Naive thymus-derived CD4-positive, alpha-beta T cell (primary cell): Measurements from ENCODE around the gene SSC5D. TPM values are rescaled to one million over a fixed set of nuclear protein-coding genes. Genes with fewer than 3 reads are reported as not detected.

Source experiments
- ATAC-seq: fragments of 150-1000 bp; cut with Tn5 transposase; 2 replicates; pipeline ENCODE4 v1.10.0; 2021; ENCODE audit warnings: mild to moderate bottlenecking, moderate library complexity
- CTCF ChIA-PET: fragments of 350-600 bp; sonication (Branson Sonifier 250); formaldehyde crosslinking; loops from one replicate; lab custom pipeline; 2021; ENCODE audit warnings: antibody characterized with exemption; lab: Charles Lee
- POLR2A ChIA-PET: fragments of 350-600 bp; sonication (Branson Sonifier 250); formaldehyde crosslinking; loops from one replicate; lab custom pipeline; 2021; ENCODE audit warnings: antibody characterized with exemption, inconsistent platforms; lab: Charles Lee
- DNase-seq, 9 donors: peaks; one replicate each; pipeline versions ENCODE4 v3.0.0 to v3.0.0-alpha.2; 2020 to 2022; ENCODE audit warnings: mixed read lengths in 1 of 9
- H3K27ac ChIP-seq: one replicate; pipeline ENCODE4 v1.7.0; 2013; ENCODE audit warnings: mild to moderate bottlenecking, low read depth, low read length, moderate library complexity
- H3K27me3 ChIP-seq, 2 donors: one replicate each; pipeline ENCODE4 v1.7.0; 2013; ENCODE audit warnings: low read length in 2 of 2, mild to moderate bottlenecking in 2 of 2, moderate library complexity in 2 of 2; ENCODE audit not compliant: control insufficient read depth in 2 of 2, insufficient read depth in 2 of 2
- H3K36me3 ChIP-seq, 3 experiments: 1 replicate in 2 of 3; 2 replicates in 1 of 3; pipeline ENCODE4 v1.7.0; 2013; ENCODE audit warnings: low read length in 3 of 3, mild to moderate bottlenecking in 3 of 3, moderate library complexity in 1 of 3; ENCODE audit not compliant: insufficient read depth in 3 of 3, control insufficient read depth in 2 of 3
- H3K4me1 ChIP-seq, 2 donors: one replicate each; pipeline ENCODE4 v1.7.0; 2013; ENCODE audit warnings: low read length in 2 of 2, mild to moderate bottlenecking in 2 of 2, moderate library complexity in 1 of 2; ENCODE audit not compliant: control insufficient read depth in 2 of 2, insufficient read depth in 2 of 2
- H3K4me3 ChIP-seq: 2 replicates; pipeline ENCODE4 v1.7.0; 2013; ENCODE audit warnings: mild to moderate bottlenecking, low read length
- H3K9me3 ChIP-seq, 3 experiments: 1 replicate in 2 of 3; 2 replicates in 1 of 3; pipeline ENCODE4 v1.7.0; 2013; ENCODE audit warnings: low read length in 3 of 3; ENCODE audit not compliant: control insufficient read depth in 2 of 3
- H3K27ac Mint-ChIP-seq, 9 donors: one replicate each; pipeline ENCODE4 v1.8.0; 2020 to 2022; ENCODE audit warnings: mixed read lengths in 9 of 9, mild to moderate bottlenecking in 8 of 9, moderate library complexity in 5 of 9, inconsistent platforms in 2 of 9
- H3K27me3 Mint-ChIP-seq, 5 donors: one replicate each; pipeline ENCODE4 v1.8.0; 2021 to 2022; ENCODE audit warnings: mixed read lengths in 5 of 5, mild to moderate bottlenecking in 1 of 5
- H3K36me3 Mint-ChIP-seq, 5 donors: one replicate each; pipeline ENCODE4 v1.8.0; 2020 to 2022; ENCODE audit warnings: mixed read lengths in 5 of 5, mild to moderate bottlenecking in 3 of 5, inconsistent platforms in 1 of 5
- H3K4me1 Mint-ChIP-seq, 7 donors: one replicate each; pipeline ENCODE4 v1.8.0; 2020 to 2022; ENCODE audit warnings: mixed read lengths in 7 of 7, mild to moderate bottlenecking in 3 of 7, inconsistent platforms in 1 of 7
- H3K4me3 Mint-ChIP-seq, 10 donors: one replicate each; pipeline ENCODE4 v1.8.0; 2020 to 2022; ENCODE audit warnings: mild to moderate bottlenecking in 10 of 10, mixed read lengths in 10 of 10, moderate library complexity in 6 of 10, inconsistent platforms in 2 of 10
- H3K9me3 Mint-ChIP-seq, 11 donors: one replicate each; pipeline ENCODE4 v1.8.0; 2020 to 2022; ENCODE audit warnings: mixed read lengths in 11 of 11, mild to moderate bottlenecking in 4 of 11, inconsistent platforms in 1 of 11, moderate library complexity in 1 of 11
- intact Hi-C, 2 donors: fragments of 100-400 bp; cut with micrococcal nuclease; formaldehyde crosslinking; loops; one replicate each; pipeline ENCODE4 v1.15.1; 2023
- polyA plus RNA-seq, 2 donors: library from polyadenylated mRNA; unstranded; fragments of 300-500 nt; fragmentation: Illumina TruSeq; gene quantifications; one replicate each; pipeline ENCODE4 v1.2.3, GENCODE V29; 2021
- total RNA-seq, 6 experiments: library from RNA in 5 of 6; stranded (reverse) in 5 of 6; gene quantifications; 1 replicate in 5 of 6; 2 replicates in 1 of 6; pipeline ENCODE4 v1.2.3 and lab custom pipeline; 2021 to 2026

Gene SSC5D
- total and polyA plus RNA-seq, 7 experiments from 2014 or later: 0.21 to 0.48 (median 0.35) TPM; not detected in 2

- H3K27ac Mint-ChIP-seq: no peak overlapping the region
- H3K4me3 ChIP-seq: no peak overlapping the region
- POLR2A ChIA-PET: interaction anchor here (1.1 kb wide), 1 partner anchor 21 kb away, joined by 3 read pairs; the partner anchor contains the start of gene ZNF628
- H3K27me3 Mint-ChIP-seq: peaks cover 0 to 2% (median 0%) of the 10 kb centered on the region in 5 donors
- H3K27me3 ChIP-seq: no peaks in the 10 kb centered on the region
- DNase-seq: no peak
- peaks cover 0 to 8% (median 0%) of the 10 kb centered on the region in 5 donors for H3K36me3 Mint-ChIP-seq
- CTCF ChIA-PET: interaction anchor here (1.6 kb wide), 1 partner anchor 21 kb away, joined by 4 read pairs; the partner anchor contains the start of gene ZNF628
- peaks cover 0 to 11% (median 0%) of the 10 kb centered on the region in 7 donors for H3K4me1 Mint-ChIP-seq
- no peaks in the 10 kb centered on the region for H3K36me3 ChIP-seq
- no peaks in the 10 kb centered on the region for H3K9me3 ChIP-seq
- intact Hi-C loops: no loop called here
- H3K27ac ChIP-seq: no peak overlapping the region
- no peak for ATAC-seq
- peaks cover 0 to 6% (median 0%) of the 10 kb centered on the region in 11 donors for H3K9me3 Mint-ChIP-seq
- H3K4me1 ChIP-seq: no peaks in the 10 kb centered on the region
- H3K4me3 Mint-ChIP-seq: no peak overlapping the region
These were observed 9.5 kb downstream of the SSC5D start for GRCh38 chr19:55497763-55498162.

- Histone ChIP-seq H3K4me3 (no peak overlapping the region), H3K9me3 (no peaks in the 10 kb centered on the region), H3K4me1 (peaks cover 2% of the 10 kb centered on the region in 2 donors), H3K27me3 (no peaks in the 10 kb centered on the region), H3K36me3 (no peaks in the 10 kb centered on the region), H3K27ac (no peak overlapping the region)
- H3K27ac Mint-ChIP-seq: no peak overlapping the region
- intact Hi-C loops: no loop called here
- CTCF ChIA-PET: interaction anchor here (0.6 to 1.6 kb wide), 3 partner anchors 22 to 134 kb away, joined by 3 to 4 read pairs (median 4); partner anchors contain the start of gene ZNF628
- H3K36me3 Mint-ChIP-seq: peaks cover 0 to 11% (median 0%) of the 10 kb centered on the region in 5 donors
- DNase-seq (no peak), ATAC-seq (no peak)
- peaks cover 0 to 15% (median 4%) of the 10 kb centered on the region in 7 donors for H3K4me1 Mint-ChIP-seq
- POLR2A ChIA-PET: interaction anchor here (1.1 kb wide), 1 partner anchor 22 kb away, joined by 3 read pairs; the partner anchor contains the start of gene ZNF628
- peaks cover 0 to 9% (median 0%) of the 10 kb centered on the region in 11 donors for H3K9me3 Mint-ChIP-seq
- H3K4me3 Mint-ChIP-seq: no peak overlapping the region
- H3K27me3 Mint-ChIP-seq: no peaks in the 10 kb centered on the region
These were observed 10.1 kb downstream of the SSC5D start for GRCh38 chr19:55498246-55498840.

GRCh38 chr19:55500368-55500952, 12.2 kb downstream of the SSC5D start:
- intact Hi-C loops: loop anchor here in 1 of 2 donors (5.0 kb wide), 1 partner anchor 848 kb away; no protein-coding TSS in a partner anchor
- Mint-ChIP-seq H3K4me3 (no peak overlapping the region), H3K27ac (no peak overlapping the region), H3K9me3 (peaks cover 0 to 9% (median 0%) of the 10 kb centered on the region in 11 donors), H3K36me3 (peaks cover 0 to 14% (median 0%) of the 10 kb centered on the region in 5 donors), H3K27me3 (peaks cover 0 to 2% (median 0%) of the 10 kb centered on the region in 5 donors), H3K4me1 (peaks cover 0 to 22% (median 10%) of the 10 kb centered on the region in 7 donors)
- CTCF ChIA-PET: interaction anchor here (1.1 to 1.7 kb wide), 2 partner anchors 11 to 360 kb away, joined by 3 to 7 read pairs; no protein-coding TSS in a partner anchor
- no peaks in the 10 kb centered on the region for H3K9me3 ChIP-seq
- H3K4me3 ChIP-seq: no peak overlapping the region
- H3K4me1 ChIP-seq: peaks cover 4% of the 10 kb centered on the region in 2 donors
- ATAC-seq (no peak), DNase-seq (no peak)
- H3K27me3 ChIP-seq: no peaks in the 10 kb centered on the region
- no peak overlapping the region for H3K27ac ChIP-seq
- H3K36me3 ChIP-seq: no peaks in the 10 kb centered on the region
- POLR2A ChIA-PET: no interaction called here

- Histone ChIP-seq H3K36me3 (no peaks in the 10 kb centered on the region), H3K4me1 (peaks cover 4% of the 10 kb centered on the region in 2 donors), H3K27me3 (no peaks in the 10 kb centered on the region), H3K9me3 (no peaks in the 10 kb centered on the region), H3K27ac (no peak overlapping the region), H3K4me3 (no peak overlapping the region)
- intact Hi-C loops: loop anchor here (2.0 to 5.0 kb wide), 3 partner anchors 18 to 850 kb away; partner anchors contain the start of gene NAT14 (in 1 of the 2)
- ChIA-PET POLR2A (interaction anchor here (0.6 kb wide), 1 partner anchor 99 kb away, joined by 3 read pairs; no protein-coding TSS in a partner anchor), CTCF (interaction anchor here (0.8 to 1.7 kb wide), 2 partner anchors 129 to 362 kb away, joined by 3 to 7 read pairs; no protein-coding TSS in a partner anchor)
- H3K4me1 Mint-ChIP-seq: peaks cover 0 to 22% (median 10%) of the 10 kb centered on the region in 7 donors
- ATAC-seq (no peak), DNase-seq (no peak)
- peaks cover 0 to 9% (median 0%) of the 10 kb centered on the region in 11 donors for H3K9me3 Mint-ChIP-seq
- H3K27ac Mint-ChIP-seq: peak overlapping the region in 3 of 9 donors; percentile 17 to 64 (median 19)
- H3K36me3 Mint-ChIP-seq: peaks cover 0 to 14% (median 0%) of the 10 kb centered on the region in 5 donors
- H3K27me3 Mint-ChIP-seq: peaks cover 0 to 2% (median 0%) of the 10 kb centered on the region in 5 donors
- H3K4me3 Mint-ChIP-seq: peak overlapping the region in 5 of 10 donors; percentile 4 to 20 (median 12)
These were observed 14.1 kb downstream of the SSC5D start for GRCh38 chr19:55502197-55502952.

GRCh38 chr19:55503157-55503501, 14.9 kb downstream of the SSC5D start:
- peaks cover 4% of the 10 kb centered on the region in 2 donors for H3K4me1 ChIP-seq
- H3K9me3 ChIP-seq: no peaks in the 10 kb centered on the region
- H3K4me3 Mint-ChIP-seq: peak overlapping the region; percentile 78 to 89 (median 84)
- peaks cover 0 to 22% (median 10%) of the 10 kb centered on the region in 7 donors for H3K4me1 Mint-ChIP-seq
- H3K27ac Mint-ChIP-seq: peak overlapping the region; percentile 59 to 96 (median 81)
- DNase-seq (no peak), ATAC-seq (no peak)
- H3K36me3 ChIP-seq: no peaks in the 10 kb centered on the region
- H3K36me3 Mint-ChIP-seq: peaks cover 0 to 14% (median 0%) of the 10 kb centered on the region in 5 donors
- H3K27me3 Mint-ChIP-seq: peaks cover 0 to 8% (median 6%) of the 10 kb centered on the region in 5 donors
- H3K9me3 Mint-ChIP-seq: peaks cover 0 to 9% (median 0%) of the 10 kb centered on the region in 11 donors
- CTCF ChIA-PET: interaction anchor here (0.6 to 2.9 kb wide), 16 partner anchors 9 to 362 kb away, joined by 3 to 71 read pairs (median 4); partner anchors contain the start of genes TMEM238, ZNF628 and ZNF865
- H3K4me3 ChIP-seq: peak overlapping the region; percentile 79
- peak overlapping the region; percentile 46 for H3K27ac ChIP-seq
- intact Hi-C loops: loop anchor here (1.0 to 5.0 kb wide), 8 partner anchors 18 to 851 kb away; partner anchors contain the start of genes NAT14 (in 2 of the 2), PPP6R1 (in 1 of the 2) and RPL28 (in 1 of the 2)
- POLR2A ChIA-PET: interaction anchor here (0.9 to 1.2 kb wide), 3 partner anchors 27 to 362 kb away, joined by 4 to 7 read pairs (median 4); partner anchors contain the start of genes ZNF628 and ZNF865
- no peaks in the 10 kb centered on the region for H3K27me3 ChIP-seq
